Ureter (tissue), 1 donor: Measurements from ENCODE around the gene HSP90AB1. TPM values are rescaled to one million over a fixed set of nuclear protein-coding genes. Genes with fewer than 3 reads are reported as not detected.

Experiments
- DNase-seq: peaks from one replicate; pipeline ENCODE4 v3.0.0-alpha.2; 2020; ENCODE audit warnings: low spot score
- total RNA-seq: library from RNA; stranded (reverse); gene quantifications from one replicate; pipeline ENCODE4 v1.2.4, GENCODE V29; 2023
- donor health status: DM: yes; HTN: yes; CAD: no.

HSP90AB1 gene
- total RNA-seq, 1 donor from 2014 or later: 936 TPM

DNA sequence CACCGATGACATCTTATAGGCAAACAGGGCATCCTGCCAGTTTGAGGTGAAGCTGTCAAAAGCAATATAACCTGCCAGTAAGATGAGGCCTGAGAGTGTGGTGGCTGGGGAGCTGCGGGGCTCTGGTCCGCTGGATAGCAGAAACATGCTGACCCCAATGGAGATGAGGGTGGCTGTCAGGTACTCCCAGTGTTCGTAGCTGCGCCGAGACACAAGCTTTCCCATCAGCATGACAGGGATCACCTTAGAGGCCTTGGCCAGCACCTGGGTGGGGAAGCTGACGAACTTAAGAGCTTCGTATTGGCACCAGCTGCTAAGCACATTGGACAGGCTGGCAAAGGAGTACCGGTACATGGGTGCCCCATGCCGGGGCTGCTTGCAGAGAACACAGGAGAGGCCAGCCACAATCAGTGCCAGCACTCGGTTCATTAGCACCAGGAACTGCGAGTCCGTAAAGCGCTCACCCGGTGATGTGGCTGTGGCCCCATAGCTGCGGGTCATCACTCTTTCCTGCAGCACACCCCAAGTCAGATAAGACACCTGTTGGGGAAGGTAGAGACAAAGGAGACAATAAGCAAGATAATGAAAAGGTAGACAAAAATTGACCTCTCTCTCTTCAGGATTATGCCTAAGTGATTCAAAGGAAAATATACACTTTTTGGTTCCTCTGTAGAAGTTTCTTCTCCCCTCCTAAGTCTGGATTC, 8.4 kb downstream of the HSP90AB1 start:
- DNase-seq: no peak

GRCh38 chr6:44255871-44256774, 9.2 kb downstream of the HSP90AB1 start:
- DNase-seq: no peak

DNA sequence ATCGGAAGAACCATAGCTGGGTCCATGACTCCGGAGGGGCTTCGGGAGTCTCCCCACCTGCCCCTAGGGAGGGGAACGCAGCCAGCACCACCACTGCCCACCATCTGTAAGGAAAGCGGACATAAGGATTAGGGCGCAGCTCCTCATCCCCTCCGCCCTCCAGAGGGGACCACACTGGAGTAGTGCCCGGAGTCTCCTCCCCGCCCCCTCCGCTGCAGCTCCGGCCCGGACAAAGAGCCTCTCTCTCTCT, 9.8 kb downstream of the HSP90AB1 start:
- DNase-seq: no peak

DNA sequence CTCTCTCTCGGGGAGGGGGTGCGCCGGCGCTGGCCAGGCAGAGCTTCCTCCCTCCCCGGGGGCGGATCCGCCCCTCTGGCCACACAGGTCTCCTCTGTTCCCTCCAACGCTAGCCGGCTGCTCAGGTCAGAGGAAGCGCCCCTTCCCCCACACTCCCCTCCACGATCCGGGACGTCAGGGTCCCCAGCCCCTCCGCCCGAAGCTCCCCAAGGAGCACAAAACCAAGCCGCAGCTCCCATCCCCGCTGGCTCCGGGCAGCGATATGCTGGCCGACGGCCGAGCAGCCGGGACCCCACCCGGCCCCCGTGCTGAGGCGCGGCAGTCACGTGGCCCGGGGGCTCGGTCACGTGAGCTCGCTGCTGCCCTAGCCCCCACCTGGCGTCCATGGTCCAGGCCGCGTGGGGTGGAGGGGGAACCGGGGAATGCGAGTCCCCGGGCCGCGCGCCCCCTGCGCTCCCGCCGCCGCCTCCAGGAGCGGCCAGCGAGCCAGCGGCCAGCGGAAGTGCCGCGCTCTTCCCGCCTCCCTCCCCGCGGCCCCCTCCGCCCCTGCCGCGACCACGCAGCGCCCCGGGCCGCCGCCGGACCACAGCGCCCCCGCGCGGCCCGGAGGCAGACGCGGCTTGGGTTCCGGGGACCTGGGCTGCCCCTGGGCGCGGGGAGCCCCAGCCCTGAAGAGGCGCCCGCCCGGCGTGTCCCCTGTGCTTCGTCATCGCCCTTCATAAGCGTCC, 10.3 kb downstream of the HSP90AB1 start, which contains the start of gene SLC35B2:
Gene SLC35B2, minus strand, starts transcription at position 504 of the 728 bp plus-strand sequence. Its CDS starts 118 bp downstream, at position 386.
- no peak for DNase-seq

DNA sequence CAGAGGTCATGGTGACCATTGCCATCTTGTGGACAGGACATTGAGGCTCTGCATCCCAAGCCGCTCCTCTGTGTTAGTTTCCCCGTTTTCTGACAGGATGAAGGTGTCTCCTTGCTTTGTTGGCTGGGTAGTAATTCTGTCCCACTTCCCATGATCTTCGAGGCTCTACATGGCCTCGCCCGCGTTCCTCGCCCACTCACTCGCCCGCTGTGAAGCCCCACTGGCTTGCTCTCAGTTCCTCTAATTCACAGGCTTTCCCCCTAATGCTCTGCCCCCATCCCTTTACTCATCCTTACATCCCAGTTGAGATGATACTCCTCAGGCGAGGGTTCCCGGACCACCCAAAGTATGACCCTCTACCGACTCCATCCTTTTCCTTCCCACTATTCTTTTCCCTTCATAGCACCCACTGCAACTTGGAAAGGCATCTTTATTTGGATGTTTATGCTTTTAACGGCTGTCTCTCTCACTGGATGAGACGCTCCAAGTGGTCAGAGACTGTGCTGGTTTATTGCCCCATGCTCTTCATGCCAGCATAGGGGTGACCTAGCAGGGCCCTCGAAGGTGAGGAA, 10.9 kb downstream of the HSP90AB1 start:
- no peak for DNase-seq

GRCh38 chr6:44258325-44258863, 11.5 kb downstream of the HSP90AB1 start:
- DNase-seq: no peak

- no peak for DNase-seq
These were observed 12.0 kb downstream of the HSP90AB1 start for GRCh38 chr6:44258921-44259320.

DNA sequence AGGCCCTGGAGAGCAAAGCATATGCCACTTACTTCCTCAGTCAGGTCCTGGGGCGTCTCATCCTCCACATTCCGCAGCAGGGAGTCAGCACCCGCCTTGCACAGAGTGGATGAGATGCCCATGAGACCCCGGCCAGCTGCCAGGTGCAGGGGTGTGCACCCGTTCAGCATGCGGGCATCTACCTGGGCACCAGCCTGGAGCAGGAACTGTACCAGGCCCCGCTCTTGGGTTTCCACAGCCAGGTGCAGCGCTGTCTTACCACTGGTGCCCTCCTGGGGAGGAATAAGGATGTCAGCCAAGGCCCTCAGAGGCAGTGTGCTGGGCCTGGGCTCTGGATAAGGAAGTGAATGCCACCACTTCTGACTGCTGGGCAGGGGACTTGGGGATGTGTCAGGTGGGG, 13.1 kb downstream of the HSP90AB1 start:
- no peak for DNase-seq

DNA sequence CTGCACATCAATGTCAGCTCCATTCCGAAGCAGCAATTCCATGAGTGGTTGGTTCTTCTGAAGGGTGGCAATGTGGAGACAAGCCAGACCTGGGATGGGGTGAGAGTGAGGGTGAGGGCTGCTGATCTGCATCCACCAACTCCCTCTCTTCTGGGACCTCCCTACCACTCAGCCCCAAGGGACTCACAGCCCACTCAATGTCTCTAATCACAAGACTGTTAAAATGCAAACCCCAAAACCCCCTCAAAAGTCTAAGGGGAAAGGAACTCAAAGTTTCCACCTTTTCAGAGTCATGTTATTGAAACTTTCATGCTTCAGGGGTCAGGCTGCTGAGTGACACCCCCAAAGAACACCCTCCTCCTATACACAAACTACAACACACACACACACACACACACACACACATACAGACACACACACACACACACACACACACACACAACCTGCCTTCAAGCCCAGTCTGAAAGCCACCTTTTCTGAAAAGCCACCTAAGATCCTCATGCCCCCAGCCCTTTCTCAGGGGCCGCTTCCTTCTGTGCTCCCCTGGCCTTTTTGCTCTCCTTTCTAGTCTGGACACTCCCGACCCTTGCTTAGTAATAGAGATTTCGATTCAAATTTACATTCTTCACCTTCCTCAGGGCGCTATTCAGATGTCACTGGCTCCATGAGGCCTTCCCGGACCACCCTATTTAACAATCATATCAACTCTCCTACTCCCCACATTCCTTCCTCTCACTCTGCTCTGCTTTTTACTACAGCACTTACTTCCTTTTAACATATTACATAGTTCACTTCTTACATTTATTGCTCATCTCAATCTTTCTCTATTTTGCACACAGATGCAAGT, 13.8 kb downstream of the HSP90AB1 start:
- DNase-seq: no peak

- no peak for DNase-seq
These were observed 14.7 kb downstream of the HSP90AB1 start for GRCh38 chr6:44261581-44261980.

GRCh38 chr6:44262467-44263353, 15.8 kb downstream of the HSP90AB1 start:
- DNase-seq: no peak

- no peak for DNase-seq
These were observed 16.6 kb downstream of the HSP90AB1 start for GRCh38 chr6:44263354-44264100.

DNA sequence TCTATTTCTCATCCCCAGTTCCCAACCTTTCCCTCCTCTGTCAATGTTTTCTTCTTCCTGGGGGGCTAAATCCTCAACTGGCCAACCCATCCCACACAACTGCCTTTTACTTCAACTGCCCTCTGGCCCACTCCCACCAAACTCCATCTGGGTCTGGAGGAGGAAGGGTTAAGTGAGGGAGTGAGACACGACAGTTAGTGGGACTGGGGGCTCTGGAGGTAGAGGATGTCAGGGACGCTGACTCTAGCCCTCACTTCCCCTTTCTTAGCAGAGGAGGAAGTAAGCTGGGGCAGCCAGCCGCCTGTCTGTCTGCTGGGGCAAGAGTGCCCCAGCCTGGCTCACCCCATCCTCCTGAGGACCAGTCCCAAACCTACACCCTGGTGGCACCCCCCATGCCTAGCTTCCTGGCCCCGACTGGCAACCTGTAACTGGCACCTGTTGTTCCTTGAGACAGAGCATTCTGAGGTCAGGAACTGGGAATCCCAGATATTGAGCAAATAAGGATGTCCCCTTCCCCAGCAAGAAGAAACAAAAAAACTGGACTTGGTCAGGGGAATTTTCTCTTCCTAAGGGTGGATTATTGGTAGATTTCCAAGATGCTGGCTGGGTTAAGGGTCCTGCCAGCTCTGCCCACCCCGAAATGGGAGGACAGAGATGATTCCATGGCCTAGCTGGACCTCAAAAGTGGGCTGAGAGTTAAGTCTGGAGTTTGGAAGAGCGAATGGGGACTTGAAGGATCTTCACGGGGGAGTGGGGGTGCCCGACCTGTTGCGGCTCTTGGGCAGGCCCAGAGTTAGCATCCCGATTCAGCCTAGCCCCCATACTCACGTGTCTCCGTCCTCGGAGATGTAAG, 17.5 kb downstream of the HSP90AB1 start:
- peak; percentile 63 for DNase-seq

DNA sequence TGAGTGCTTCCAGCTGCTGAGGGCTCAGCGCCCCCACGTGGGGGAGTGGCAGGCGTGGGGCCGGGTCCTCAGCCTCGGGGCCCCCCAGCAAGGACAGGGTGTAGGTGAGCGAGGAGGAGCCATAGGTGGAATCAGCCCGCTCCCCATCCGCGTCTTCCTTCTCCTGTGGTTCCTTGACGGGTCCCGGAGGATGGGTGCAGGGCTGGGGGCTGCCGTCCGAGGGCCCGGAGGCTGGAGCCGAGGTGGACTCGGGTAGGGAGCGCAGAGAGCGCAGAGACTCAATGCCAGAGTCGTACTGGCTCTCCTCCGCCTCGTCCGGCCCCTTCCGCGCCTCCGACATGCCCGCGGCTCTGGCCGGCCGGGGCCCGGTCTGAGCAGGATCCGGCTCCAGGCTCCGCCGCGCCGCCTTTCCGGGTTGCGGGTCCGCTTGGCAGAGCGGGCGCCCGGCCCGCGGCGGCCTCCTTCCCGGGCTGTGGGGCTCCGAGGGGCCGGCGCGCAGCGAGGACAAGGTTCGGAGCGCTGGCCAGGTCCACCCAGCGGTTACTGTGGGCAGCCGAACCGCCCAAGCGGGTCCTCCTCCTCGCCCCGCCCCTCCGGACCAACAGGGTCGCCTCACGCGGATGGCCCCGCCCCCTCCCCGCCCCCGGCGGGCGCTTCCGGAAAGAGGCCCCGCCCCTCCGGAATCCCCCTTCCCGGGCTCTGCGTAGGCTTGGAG, 18.3 kb downstream of the HSP90AB1 start, which contains the start of gene NFKBIE:
Gene NFKBIE, minus strand, starts transcription at position 545 of the 715 bp plus-strand sequence. Its CDS starts 205 bp downstream, at position 340.
- peak; percentile 95 for DNase-seq

DNA sequence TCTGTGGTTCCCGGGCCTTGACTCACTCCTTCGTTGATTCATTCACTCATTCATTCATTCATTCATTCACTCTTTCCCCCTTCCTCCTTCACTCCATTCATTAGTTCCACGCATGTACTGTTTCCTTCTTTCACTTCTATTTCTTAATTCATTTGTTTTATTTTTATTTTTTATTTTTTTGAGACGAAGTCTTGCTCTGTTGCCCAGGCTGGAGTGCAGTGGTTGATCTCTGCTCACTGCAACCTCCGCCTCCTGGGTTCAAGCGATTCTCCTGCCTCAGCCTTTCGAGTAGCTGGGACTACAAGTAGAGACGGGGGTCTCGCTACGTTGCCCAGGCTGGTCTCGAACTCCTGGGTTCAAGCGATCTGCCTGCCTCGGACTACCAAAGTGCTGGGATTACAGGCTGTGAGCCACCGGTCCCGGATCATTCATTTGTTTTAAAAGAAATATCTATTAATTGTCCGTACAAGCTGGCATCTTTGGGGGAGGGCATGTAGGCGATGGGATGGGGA, 18.9 kb downstream of the HSP90AB1 start:
- no peak for DNase-seq

DNA sequence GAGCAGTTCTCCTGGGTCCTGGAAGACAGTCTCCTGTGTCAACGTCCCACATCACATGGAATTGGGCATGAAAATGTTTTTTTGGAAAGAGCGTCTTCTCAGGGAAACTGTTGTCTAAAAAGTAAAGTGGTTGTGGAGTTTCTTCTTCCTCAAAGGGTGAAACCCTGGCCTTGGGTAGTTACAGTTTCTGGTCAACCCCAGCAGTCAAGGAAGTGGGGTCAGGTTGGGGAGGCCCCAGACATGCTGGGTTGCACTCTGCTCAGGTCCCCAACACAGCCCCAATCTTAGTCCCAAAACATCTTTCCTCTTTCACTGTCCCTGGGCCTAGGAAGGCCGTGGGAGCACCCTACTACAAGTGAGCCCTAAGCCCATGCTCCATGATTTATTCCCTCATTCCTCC, 19.4 kb downstream of the HSP90AB1 start:
- DNase-seq: no peak

GRCh38 chr6:44267252-44267651, 20.4 kb downstream of the HSP90AB1 start:
- DNase-seq: no peak
